Lower lobe of right lung (tissue), 2 donors: ENCODE data around the gene SYT6. TPM values are rescaled to one million over a fixed set of nuclear protein-coding genes. Genes with fewer than 3 reads are reported as not detected.

ENCODE experiments used
- ATAC-seq, 2 donors: fragments of 200-7000 bp; cut with Tn5 transposase; one replicate each; pipeline ENCODE4 v1.9.1; 2020 to 2022; ENCODE audit warnings: mild to moderate bottlenecking in 2 of 2, moderate library complexity in 2 of 2
- DNase-seq: peaks from one replicate; pipeline ENCODE4 v3.0.0-alpha.2; 2020
- H3K27ac ChIP-seq: fragments of 200-600 bp; one replicate; pipeline ENCODE4 v1.8.0; 2022
- H3K27me3 ChIP-seq: fragments of 200-600 bp; one replicate; pipeline ENCODE4 v1.8.0; 2022; ENCODE audit warnings: low read depth
- H3K36me3 ChIP-seq: fragments of 200-600 bp; one replicate; pipeline ENCODE4 v1.8.0; 2022; ENCODE audit warnings: mild to moderate bottlenecking
- H3K4me1 ChIP-seq: fragments of 200-600 bp; one replicate; pipeline ENCODE4 v1.8.0; 2022
- H3K4me3 ChIP-seq: fragments of 200-600 bp; one replicate; pipeline ENCODE4 v1.8.0; 2022; ENCODE audit warnings: mild to moderate bottlenecking
- H3K9me3 ChIP-seq: fragments of 200-600 bp; one replicate; pipeline ENCODE4 v1.8.0; 2022
- intact Hi-C: fragments of 100-400 bp; cut with DNase I; formaldehyde crosslinking; loops from one replicate; pipeline ENCODE4 v1.11.0; 2022
- total RNA-seq: library from RNA; stranded (reverse); fragmentation: NEBNext Ultra II Directional; extraction: Animal tissue kit (Norgen Biotek cat#: 25700); gene quantifications from one replicate; pipeline ENCODE4 v1.2.1, GENCODE V29; 2021
- TF ChIP-seq, protein P1 (sequence below): fragments of 200-600 bp; IDR thresholded peaks from one replicate; pipeline ENCODE4 v1.8.0; 2022; ENCODE audit warnings: antibody characterized with exemption, mild to moderate bottlenecking
- donor health status: DM: no; HTN: yes; CAD: no; lungs with severe emphysema.

Gene SYT6
- total RNA-seq, 1 donor from 2014 or later: not detected

DNA sequence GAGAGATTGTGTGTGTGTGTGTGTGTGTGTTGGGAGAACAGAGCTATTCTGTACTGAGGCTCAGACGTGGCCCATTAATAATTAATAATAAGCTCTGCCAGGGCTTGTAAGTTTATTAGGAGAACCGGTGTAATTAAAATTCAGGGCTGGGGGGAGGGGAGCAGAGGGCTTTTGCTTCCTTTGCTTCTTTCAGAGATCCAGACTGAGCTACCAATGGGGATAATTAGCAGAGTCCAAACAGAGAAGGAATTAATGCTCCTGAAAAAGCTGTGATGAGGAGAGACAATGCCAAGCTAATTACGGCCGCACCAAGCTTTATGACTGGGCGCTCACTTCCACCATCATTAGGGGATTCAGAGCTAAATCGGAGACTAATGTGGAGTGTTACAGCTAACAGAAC lies 4.5 kb downstream of the SYT6 start:
- ATAC-seq (no peak), DNase-seq (no peak)
- Histone ChIP-seq H3K4me3 (no peak overlapping the region), H3K4me1 (peaks cover 24% of the 10 kb centered on the region), H3K36me3 (no peaks in the 10 kb centered on the region), H3K27me3 (peaks cover 71% of the 10 kb centered on the region), H3K27ac (no peak overlapping the region), H3K9me3 (no peaks in the 10 kb centered on the region)
- TF ChIP-seq, protein P1, sequence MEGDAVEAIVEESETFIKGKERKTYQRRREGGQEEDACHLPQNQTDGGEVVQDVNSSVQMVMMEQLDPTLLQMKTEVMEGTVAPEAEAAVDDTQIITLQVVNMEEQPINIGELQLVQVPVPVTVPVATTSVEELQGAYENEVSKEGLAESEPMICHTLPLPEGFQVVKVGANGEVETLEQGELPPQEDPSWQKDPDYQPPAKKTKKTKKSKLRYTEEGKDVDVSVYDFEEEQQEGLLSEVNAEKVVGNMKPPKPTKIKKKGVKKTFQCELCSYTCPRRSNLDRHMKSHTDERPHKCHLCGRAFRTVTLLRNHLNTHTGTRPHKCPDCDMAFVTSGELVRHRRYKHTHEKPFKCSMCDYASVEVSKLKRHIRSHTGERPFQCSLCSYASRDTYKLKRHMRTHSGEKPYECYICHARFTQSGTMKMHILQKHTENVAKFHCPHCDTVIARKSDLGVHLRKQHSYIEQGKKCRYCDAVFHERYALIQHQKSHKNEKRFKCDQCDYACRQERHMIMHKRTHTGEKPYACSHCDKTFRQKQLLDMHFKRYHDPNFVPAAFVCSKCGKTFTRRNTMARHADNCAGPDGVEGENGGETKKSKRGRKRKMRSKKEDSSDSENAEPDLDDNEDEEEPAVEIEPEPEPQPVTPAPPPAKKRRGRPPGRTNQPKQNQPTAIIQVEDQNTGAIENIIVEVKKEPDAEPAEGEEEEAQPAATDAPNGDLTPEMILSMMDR: no peak
- intact Hi-C loops: no loop called here

DNA sequence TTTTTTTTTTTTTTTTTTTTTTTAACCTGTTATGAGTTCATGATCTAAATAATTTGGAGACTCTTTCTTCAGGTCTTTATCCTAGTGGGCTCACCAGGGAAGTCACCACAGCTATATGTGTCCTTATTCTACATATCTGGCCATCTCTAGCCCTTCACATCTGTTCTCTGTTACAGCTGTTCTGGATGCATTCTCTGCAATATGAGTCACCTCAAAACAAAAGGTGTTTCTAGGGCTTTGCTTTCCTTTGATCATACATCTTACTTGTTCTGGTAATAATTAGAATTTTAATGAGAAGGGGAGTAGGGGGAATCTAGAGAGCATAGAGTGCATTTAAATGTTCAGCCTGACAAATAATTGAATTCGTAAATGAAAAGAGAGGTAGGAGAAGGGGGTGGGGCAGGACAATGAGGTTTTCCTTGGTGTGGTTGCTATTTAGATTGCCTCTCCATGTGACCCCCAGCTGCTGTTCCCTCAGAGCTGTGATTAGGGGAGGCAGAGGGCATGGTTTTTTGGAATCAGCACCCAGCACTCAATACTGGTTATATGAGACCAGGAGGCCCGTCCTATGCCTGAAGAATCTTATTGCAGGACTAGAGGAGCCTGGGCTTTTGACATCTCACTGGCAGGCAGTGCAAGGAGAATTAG lies 8.0 kb downstream of the SYT6 start:
- DNase-seq: no peak
- peaks cover 36% of the 10 kb centered on the region for H3K27me3 ChIP-seq
- ATAC-seq: no peak
- H3K4me1 ChIP-seq: no peaks in the 10 kb centered on the region
- H3K4me3 ChIP-seq: no peak overlapping the region
- no peak overlapping the region for H3K27ac ChIP-seq
- no peaks in the 10 kb centered on the region for H3K9me3 ChIP-seq
- H3K36me3 ChIP-seq: no peaks in the 10 kb centered on the region
- intact Hi-C loops: no loop called here
- TF ChIP-seq, protein P1: no peak

DNA sequence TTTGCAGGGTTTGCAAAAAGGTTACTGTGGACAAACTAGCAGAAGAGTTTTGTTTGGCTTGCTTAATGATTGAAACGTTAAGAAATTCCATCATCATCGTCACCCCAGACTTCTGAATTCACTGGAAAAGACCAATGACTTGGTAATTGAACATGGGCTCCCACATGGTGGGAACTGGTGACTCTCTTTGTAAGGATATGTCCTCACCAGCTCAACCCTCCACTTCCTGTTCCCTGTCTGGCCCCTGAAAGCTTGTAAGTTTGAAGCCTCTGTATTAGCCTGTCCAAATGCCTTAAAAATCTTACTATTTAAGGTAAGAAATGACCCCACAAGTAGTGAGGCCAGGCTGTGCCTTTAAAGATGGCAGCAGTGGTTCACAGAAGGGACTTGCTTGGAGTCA lies 9.7 kb downstream of the SYT6 start:
- H3K27me3 ChIP-seq: peaks cover 22% of the 10 kb centered on the region
- H3K9me3 ChIP-seq: no peaks in the 10 kb centered on the region
- intact Hi-C loops: no loop called here
- H3K4me3 ChIP-seq: no peak overlapping the region
- DNase-seq (no peak), ATAC-seq (no peak)
- no peaks in the 10 kb centered on the region for H3K36me3 ChIP-seq
- no peaks in the 10 kb centered on the region for H3K4me1 ChIP-seq
- no peak overlapping the region for H3K27ac ChIP-seq
- TF ChIP-seq, protein P1: no peak

DNA sequence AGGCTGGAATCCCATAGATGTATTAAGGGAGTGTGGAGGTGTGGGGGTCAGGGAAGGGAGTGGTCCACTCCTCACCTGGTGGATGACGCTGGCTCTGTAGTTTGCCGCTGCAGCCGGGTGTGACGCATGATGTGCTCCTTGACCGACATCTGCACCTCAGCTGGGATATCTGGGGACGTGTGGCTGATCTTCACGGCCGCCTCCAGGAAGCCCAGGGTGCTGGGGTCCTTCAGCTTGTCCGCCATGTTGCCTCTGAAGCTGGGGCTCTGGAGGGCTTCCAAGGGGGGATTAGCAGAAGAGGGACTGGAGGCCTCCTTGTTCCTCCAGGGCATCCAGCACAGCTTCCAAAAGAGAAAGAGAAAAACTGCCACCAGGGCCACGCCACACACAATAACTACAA lies 14.1 kb downstream of the SYT6 start:
- TF ChIP-seq, protein P1: no peak
- DNase-seq: no peak
- Histone ChIP-seq H3K36me3 (no peaks in the 10 kb centered on the region), H3K27me3 (no peaks in the 10 kb centered on the region), H3K4me3 (no peak overlapping the region), H3K9me3 (no peaks in the 10 kb centered on the region), H3K4me1 (no peaks in the 10 kb centered on the region), H3K27ac (no peak overlapping the region)
- intact Hi-C loops: no loop called here
- ATAC-seq: no peak

DNA sequence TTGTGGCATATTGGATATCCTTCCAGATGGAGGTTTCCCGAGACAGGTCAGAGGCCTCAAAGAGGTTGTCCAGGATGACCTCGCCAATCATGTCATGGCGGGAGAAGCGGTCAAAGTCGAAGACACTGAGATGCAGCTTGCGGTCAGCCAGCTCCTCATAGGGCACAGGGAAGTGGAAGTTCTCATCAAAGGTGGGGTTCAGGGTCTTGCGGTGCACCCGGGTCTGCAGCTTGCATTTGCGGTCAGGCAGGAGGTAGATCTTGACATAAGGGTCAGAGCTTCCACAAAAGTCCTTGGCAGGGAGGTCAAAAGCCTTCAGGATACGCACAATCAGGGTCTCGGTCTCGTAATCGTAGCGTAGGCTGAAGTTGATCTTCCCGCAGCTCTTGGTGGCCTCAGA lies 16.2 kb downstream of the SYT6 start:
- DNase-seq (no peak), ATAC-seq (no peak)
- Histone ChIP-seq H3K27ac (no peak overlapping the region), H3K4me1 (no peaks in the 10 kb centered on the region), H3K9me3 (no peaks in the 10 kb centered on the region), H3K27me3 (no peaks in the 10 kb centered on the region), H3K4me3 (no peak overlapping the region), H3K36me3 (no peaks in the 10 kb centered on the region)
- intact Hi-C loops: no loop called here
- TF ChIP-seq, protein P1: no peak

DNA sequence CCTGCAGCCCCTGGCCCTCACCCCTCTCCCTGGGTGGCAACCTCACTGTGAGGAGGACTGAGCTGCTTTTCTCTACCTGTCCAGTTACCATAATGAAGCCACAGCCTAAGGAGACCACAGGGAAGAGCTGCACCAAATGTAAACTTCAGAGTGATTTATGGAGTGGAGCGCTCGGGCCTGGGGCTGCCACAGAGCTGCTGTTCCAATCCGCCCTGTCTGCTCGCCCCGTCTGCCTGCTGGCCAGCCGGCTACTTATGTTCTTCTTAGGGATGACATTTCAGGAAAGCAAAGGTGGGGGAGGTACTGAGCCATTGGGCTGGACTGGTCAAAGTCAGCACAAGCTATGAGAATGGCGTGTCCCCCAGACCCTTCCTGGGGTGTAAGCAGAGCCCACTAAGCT lies 17.9 kb downstream of the SYT6 start:
- intact Hi-C loops: no loop called here
- TF ChIP-seq, protein P1: no peak
- ATAC-seq: no peak

More for the DNA sequence above, 17.9 kb downstream of the SYT6 start:
- DNase-seq: no peak
- Histone ChIP-seq H3K27ac (no peak overlapping the region), H3K27me3 (no peaks in the 10 kb centered on the region), H3K9me3 (no peaks in the 10 kb centered on the region), H3K4me1 (no peaks in the 10 kb centered on the region), H3K36me3 (no peaks in the 10 kb centered on the region), H3K4me3 (no peak overlapping the region)
